ACHN (cell line): ENCODE results near the gene LRRC8D.
"Not testable (repeated sequence)": the region's sequence is repeated elsewhere in the genome, so short reads cannot be mapped to it uniquely, and the experiment has no call there.

Experiments used
- DNase-seq: peaks from one replicate; pipeline ENCODE4 v3.0.0-alpha.2; 2015
- in situ Hi-C: cut with HindIII; loops from 2 replicates; pipeline ENCODE4 v1.10.0; 2017; ENCODE audit warnings: low sequenced_read_pairs, low pct_ligation_motif_present, low pct_unique_long_range_greater_than_20kb

Gene LRRC8D

GRCh38 chr1:89958851-89959654, 138.2 kb downstream of the LRRC8D start:
- DNase-seq = no peak
- in situ Hi-C loops = no loop called here

- DNase-seq = no peak
- in situ Hi-C loops = no loop called here
These were observed 138.9 kb downstream of the LRRC8D start for GRCh38 chr1:89959719-89960118.

GRCh38 chr1:89962024-89962741, 141.4 kb downstream of the LRRC8D start:
- no peak for DNase-seq
- in situ Hi-C loops = no loop called here

GRCh38 chr1:89962742-89963075, 141.9 kb downstream of the LRRC8D start:
- DNase-seq = no peak
- in situ Hi-C loops = no loop called here

GRCh38 chr1:89965193-89965768, 144.4 kb downstream of the LRRC8D start:
- in situ Hi-C loops = no loop called here
- DNase-seq = no peak

DNA sequence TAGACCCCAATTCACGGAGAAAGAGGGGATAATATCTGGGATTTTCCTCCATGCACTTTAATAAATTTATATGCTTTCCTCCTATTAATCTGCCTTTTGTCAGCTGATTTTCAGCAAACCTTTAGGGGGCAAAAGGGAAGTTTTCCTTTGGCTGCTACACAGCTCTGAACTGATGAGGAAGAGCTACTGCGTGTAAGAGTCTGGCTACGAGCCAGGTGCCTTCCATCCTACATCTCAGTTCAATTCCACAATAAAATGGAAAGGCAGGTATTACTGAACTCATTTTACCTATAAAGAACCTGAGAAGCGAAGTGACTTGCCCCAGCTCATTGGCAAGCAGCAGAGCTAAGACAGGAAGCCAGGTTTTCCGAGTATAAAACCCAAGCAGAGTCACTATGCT, 145.8 kb downstream of the LRRC8D start:
- in situ Hi-C loops = no loop called here
- DNase-seq = no peak

- in situ Hi-C loops = no loop called here
- DNase-seq = no peak
These were observed 150.8 kb downstream of the LRRC8D start for GRCh38 chr1:89971600-89971999.

GRCh38 chr1:89972024-89972423, 151.2 kb downstream of the LRRC8D start:
- in situ Hi-C loops = no loop called here

GRCh38 chr1:89973471-89974127, 152.8 kb downstream of the LRRC8D start:
- in situ Hi-C loops = no loop called here
- no peak for DNase-seq

More at GRCh38 chr1:89972024-89972423, 151.2 kb downstream of the LRRC8D start:
- no peak for DNase-seq

- in situ Hi-C loops = no loop called here
- DNase-seq = no peak
These were observed 153.4 kb downstream of the LRRC8D start for GRCh38 chr1:89974256-89974655.

- DNase-seq = no peak
- in situ Hi-C loops = no loop called here
These were observed 154.1 kb downstream of the LRRC8D start for GRCh38 chr1:89974696-89975470.

GRCh38 chr1:89975540-89976125, 154.8 kb downstream of the LRRC8D start:
- DNase-seq = no peak
- in situ Hi-C loops = no loop called here

DNA sequence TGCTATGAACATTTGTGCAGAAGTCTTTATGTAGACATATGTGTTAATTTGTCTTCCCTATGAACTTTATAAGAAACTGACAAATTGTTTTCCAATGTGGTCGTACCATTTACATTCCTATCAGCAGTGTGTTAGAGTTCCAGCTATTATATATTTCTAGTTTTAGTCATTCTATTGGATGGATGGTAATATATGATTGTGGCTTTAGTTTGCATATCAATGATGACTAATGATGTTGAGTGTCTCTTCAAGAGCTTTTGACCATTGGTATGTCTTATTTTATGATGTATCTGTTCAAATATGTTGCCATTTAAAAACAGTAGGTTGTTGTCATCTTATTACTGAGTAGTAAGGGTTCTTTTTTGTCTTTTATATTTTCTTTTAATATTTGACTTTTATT, 157.9 kb downstream of the LRRC8D start:
- in situ Hi-C loops = no loop called here
- no peak for DNase-seq

GRCh38 chr1:89980605-89981004, 159.8 kb downstream of the LRRC8D start:
- in situ Hi-C loops = no loop called here
- DNase-seq = no peak

- in situ Hi-C loops, DNase-seq: not testable (repeated sequence)
These were observed 162.0 kb downstream of the LRRC8D start for GRCh38 chr1:89982846-89983245.

DNA sequence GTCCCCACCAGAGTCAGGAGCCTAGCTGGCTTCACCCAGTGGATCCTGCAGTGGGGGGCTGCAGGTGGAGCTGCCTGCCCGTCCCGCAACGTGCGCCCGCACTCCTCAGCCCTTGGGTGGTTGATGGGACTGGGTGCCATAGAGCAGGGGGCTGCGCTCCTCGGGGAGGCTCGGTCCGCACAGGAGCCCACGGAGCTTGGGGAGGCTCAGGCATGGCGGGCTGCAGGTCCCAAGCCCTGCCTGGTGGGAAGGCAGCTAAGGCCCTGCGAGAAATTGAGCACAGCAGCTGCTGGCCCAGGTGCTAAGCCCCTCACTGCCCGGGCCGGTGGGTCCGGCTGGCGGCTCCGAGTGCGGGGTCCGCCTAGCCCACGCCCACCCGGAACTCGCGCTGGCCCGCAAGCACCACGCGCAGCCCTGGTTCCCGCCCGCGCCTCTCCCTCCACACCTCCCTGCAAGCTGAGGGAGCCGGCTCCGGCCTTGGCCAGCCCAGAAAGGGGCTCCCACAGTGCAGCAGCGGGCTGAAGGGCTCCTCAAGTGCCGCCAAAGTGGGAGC, 163.8 kb downstream of the LRRC8D start:
- in situ Hi-C loops, DNase-seq: not testable (repeated sequence)

DNA sequence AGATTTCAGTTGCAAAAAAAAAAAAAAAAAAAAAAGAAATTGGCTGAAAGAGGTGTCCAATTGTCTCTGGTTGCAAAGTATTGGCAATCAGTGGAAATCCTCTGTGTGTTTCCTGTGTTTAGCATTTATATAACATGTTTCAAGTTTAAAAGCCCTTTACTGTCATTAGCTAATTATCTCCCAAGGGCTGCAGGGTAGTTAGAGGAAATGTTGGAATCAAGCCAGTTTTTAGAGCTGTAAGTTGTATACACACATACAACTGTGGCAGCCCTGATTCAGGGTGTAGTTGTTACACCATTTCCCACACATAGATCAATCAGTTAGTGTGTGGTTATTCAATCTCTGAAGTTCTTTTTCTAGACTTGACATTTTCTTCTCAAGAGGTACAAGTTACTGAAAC, 165.2 kb downstream of the LRRC8D start:
- in situ Hi-C loops = no loop called here
- no peak for DNase-seq
